Measurements from ENCODE around the gene LEFTY2. TPM values are rescaled to one million over a fixed set of nuclear protein-coding genes. Genes with fewer than 3 reads are reported as not detected.
A peak's percentile ranks its signal among the peaks of the same experiment; 100 is the strongest.
"Not testable (repeated sequence)": the region's sequence is repeated elsewhere in the genome, so short reads cannot be mapped to it uniquely, and the experiment has no call there.

LEFTY2 gene
- total and polyA plus RNA-seq, 9 of the 15 experiments (the other 6 are each of a cell fraction or from before 2014, with no cell fraction given) = 0.04 to 0.14 TPM; not detected in 7

DNA sequence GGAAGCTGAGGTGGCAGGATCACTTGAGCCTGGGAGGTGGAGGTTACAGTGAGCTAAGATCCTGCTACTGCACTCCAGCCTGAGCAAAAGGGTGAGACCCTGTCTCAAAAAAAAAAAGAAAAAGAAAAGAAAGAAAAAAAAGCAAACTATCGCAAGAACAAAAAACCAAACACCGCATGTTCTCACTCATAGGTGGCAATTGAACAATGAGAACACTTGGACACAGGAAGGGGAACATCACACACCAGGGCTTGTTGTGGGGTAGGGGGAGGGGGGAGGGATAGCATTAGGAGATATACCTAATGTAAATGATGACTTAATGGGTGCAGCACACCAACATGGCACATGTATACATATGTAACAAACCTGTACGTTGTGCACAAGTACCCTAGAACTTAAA lies 11.6 kb downstream of the LEFTY2 start:
- intact Hi-C loops (cut with micrococcal nuclease) = loop anchor here (2.0 to 5.0 kb wide), 3 partner anchors 33 to 133 kb away; partner anchors contain the start of genes H3-3A and SDE2
- 81% methylated on average over 3 of the region's 3 CpGs for WGBS (ENCODE audit: insufficient coverage, low coverage, missing lambda C conversion rate)
- POLR2A ChIA-PET = interaction anchor here (1.5 kb wide), 1 partner anchor 46 kb away, joined by 4 read pairs; no protein-coding TSS in a partner anchor
- H3K4me2 ChIP-seq (ENCODE audit: insufficient read depth, low read length); H3K79me2 ChIP-seq (ENCODE audit: control insufficient read depth, insufficient read depth, low read length); in situ Hi-C loops (cut with MboI); H3K36me3 ChIP-seq (ENCODE audit: control insufficient read depth, insufficient read depth, low read length); CTCF ChIA-PET (ENCODE audit: low intra/inter-chr PET ratio); ATAC-seq; H3K4me3 ChIP-seq; DNase-seq (ENCODE audit: extremely low read depth in 1 of 4, low spot score in 3 of 4); H3K27me3 ChIP-seq (ENCODE audit: control insufficient read depth in 2 of 2, insufficient read depth in 2 of 2, low read length in 2 of 2); FAIRE-seq; H4K20me1 ChIP-seq (replicated peaks; ENCODE audit: control insufficient read depth, insufficient read depth, low read length); H3K9me1 ChIP-seq (ENCODE audit: control insufficient read depth, insufficient read depth, low read length); H3K9me3 ChIP-seq (replicated peaks; ENCODE audit: control insufficient read depth, insufficient read depth, low read depth, low read length); BruUV-seq (replicated peaks): not testable (repeated sequence)
- H2AFZ ChIP-seq (ENCODE audit: low read depth, low read length) = peak overlapping the region; percentile 67
- H3K27ac ChIP-seq (ENCODE audit: extremely low read depth, low read depth, low read length) = peak overlapping the region; percentile 98
- peaks cover 53 to 54% of the 10 kb centered on the region in 2 experiments for H3K4me1 ChIP-seq (replicated peaks in 1 of 2; ENCODE audit: control insufficient read depth in 2 of 2, insufficient read depth in 2 of 2, low read length in 2 of 2)
- peak overlapping the region in 1 of 2 experiments; percentile 87; a peak in 1 of 4 replicates for H3K9ac ChIP-seq (ENCODE audit: insufficient read depth in 1 of 2, low read depth in 2 of 2, low read length in 2 of 2)
- TF ChIP-seq HLTF (IDR thresholded peaks at IDR 0.05) (peak; percentile 74; the same call in 1 of the 2 replicates), NCOR1 (IDR thresholded peaks at IDR 0.05) (0 out of 2 replicates have a peak, but pooled peaks have one; percentile 7), PRDM10 (IDR thresholded peaks at IDR 0.05; ENCODE audit: partially characterized antibody) (peak; percentile 62), MLLT1 (IDR thresholded peaks at IDR 0.05) (peak in 1 of 2 experiments; percentile 96; a peak in 2 of 4 replicates), MGA (IDR thresholded peaks at IDR 0.05) (peak; percentile 22; the same call in 1 of the 2 replicates)
